ENCODE data around the gene FXYD5.

- TF ChIP-seq CTCF (IDR thresholded peaks at IDR 0.05 in 4 of 5, conservative IDR thresholded peaks at IDR 0.05 in 1 of 5), result no peak
- no peak for TF ChIP-seq POLR2A (IDR thresholded peaks at IDR 0.05)
These were observed 14.2 kb upstream of the FXYD5 start for GRCh38 chr19:35140207-35140961.
